ENCODE results near the gene C15orf40.
"Not testable (repeated sequence)": the region's sequence is repeated elsewhere in the genome, so short reads cannot be mapped to it uniquely, and the experiment has no call there.

The C15orf40 gene

GRCh38 chr15:82950746-82951370, 60.6 kb downstream of the C15orf40 start:
- DNase-seq = no peak

- DNase-seq = no peak
Observed at GRCh38 chr15:82950295-82950694, 61.1 kb downstream of the C15orf40 start.

- DNase-seq = no peak
Observed at GRCh38 chr15:82946155-82946701, 65.2 kb downstream of the C15orf40 start.

GRCh38 chr15:82945326-82945725, 66.1 kb downstream of the C15orf40 start:
- no peak for DNase-seq

- DNase-seq = no peak
Observed at GRCh38 chr15:82944821-82945220, 66.6 kb downstream of the C15orf40 start.

- DNase-seq = no peak
Observed at GRCh38 chr15:82944056-82944455, 67.4 kb downstream of the C15orf40 start.

GRCh38 chr15:82943176-82943575, 68.3 kb downstream of the C15orf40 start:
- no peak for DNase-seq

GRCh38 chr15:82942691-82943090, 68.7 kb downstream of the C15orf40 start:
- DNase-seq = no peak

- DNase-seq = not testable (repeated sequence)
Observed at GRCh38 chr15:82939678-82940077, 71.8 kb downstream of the C15orf40 start.

Data from 8988T (cell line).